ENCODE results near the gene SPACA6.

Gene SPACA6

DNA sequence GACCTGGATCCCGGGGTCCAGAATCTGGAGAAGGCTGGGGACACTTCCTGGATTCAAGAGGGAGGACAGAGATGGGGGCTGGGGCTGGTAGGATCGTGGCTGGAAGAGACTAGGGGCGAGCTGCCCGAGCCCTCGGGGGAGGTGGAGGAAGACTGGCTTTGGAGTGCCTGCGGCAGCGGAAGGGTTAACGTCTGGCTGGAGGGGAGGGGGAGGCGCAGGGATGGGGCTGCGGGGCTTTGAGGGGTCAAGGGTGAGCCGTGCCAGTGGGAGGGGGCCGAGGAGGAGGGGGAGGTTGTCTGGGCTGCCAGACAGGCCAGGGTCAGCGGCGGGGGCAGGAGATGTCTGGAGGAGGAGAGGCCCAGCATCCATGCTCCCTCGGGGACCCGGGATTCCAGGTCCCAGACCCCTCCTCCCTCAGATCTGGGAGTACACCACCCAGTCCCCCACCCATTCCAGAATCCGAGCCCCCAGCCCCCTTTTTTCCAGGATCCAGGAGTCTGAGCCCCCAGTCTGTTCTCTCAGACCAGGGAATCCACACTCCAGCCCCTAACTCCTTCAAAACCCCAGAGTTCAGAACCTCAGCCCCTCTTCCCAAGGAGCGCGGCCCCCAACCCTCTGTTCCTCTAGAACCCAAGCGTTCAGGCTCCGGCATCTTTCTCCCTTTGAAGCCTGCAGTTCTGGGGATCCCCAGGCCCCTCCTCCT lies 3.2 kb upstream of the SPACA6 start:
- peak; percentile 14 for DNase-seq

DNA sequence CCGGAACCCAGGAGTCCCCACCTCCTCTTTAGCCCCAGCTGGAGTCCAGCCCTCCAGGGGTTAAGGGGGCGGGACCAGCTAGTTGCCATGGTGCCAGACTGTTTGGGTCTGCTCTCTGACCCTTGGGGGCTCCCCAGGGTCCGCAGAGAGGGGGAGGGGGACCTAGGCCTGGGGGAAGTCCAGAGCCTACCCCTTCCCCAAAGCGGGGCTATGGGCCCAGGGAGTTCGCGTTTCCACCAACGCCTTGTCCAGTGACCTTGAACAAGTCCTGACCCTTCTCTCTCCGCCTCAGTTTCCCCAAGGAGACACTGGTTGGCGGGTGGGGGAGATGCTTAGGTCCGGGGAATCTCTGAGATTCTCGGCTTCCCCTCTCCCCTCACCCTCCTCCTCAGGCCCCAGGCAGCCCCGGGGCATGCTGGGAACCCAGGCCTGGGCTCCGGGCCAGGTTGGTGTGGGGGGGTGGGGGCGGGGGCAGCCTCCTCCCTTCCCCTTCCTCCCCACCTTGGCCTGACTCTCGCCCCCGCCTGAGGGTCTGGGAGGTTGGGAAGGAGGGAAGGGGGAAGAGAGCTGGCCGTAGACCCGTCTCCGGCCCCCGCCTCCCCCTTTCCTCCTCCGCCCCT lies 2.6 kb upstream of the SPACA6 start:
- DNase-seq, result peak; percentile 22

- peak; percentile 22 for DNase-seq
Measured at GRCh38 chr19:51691074-51691583, 2.0 kb upstream of the SPACA6 start.

DNA sequence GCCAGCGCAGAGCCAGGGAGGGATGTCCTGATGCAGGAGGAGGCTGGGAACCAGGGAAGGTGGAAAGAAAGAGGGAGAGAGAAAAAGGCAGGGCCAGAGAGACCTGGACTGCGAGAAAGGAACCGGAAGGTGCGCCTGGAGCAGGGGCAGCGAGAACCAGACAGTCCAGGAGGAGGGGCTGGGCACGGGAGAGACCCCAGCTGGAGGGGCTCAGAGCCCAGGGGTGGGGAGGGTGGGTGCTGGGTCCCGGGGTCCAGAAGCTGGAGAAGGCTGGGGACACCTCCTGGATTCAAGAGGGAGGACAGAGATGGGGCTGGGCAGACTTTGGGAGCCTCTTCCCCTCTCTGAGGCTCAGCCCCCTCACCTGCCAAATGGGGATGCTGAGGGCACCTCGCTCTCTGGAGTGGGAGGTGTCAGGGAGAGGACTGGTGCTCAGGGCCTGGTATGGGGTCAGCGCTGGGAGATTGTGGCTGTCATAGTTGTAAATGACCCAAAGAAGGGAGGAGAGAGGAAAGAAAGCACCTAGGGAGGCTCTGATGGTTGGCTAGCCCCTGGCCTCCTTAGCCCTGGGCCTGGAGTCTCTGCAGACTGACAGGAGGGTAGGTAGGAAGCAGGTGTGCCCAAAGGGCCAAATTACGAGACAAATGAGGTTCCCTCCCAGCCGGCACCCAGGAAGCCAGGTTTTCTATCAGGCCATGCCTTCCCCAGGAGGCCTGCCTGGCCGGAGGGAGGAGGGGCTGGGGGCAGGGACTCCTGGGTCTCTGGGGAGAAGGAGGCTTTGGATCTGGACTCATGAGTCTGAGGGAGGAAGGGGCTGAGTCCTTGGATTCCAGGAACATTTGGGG lies 1.3 kb upstream of the SPACA6 start:
- DNase-seq, result no peak

DNA sequence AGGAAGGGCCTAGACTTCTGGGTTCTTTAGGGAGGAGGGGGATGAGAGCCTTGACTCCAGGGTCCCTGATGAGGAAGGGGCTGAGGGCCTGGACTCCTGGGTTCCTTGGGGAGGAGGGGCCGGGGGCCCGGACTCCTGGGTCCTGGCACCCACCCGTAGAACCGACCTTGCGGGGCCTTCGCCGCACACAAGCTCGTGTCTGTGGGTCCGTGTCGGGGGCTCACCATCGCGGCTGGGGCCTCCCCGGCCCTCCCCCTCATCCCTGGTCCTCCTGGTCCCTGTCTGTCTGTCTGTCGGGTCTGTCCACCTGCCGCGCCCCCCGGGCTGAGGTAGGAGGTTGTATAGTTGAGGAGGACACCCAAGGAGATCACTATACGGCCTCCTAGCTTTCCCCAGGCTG lies 662 bp upstream of the SPACA6 start:
- DNase-seq, result no peak

DNA sequence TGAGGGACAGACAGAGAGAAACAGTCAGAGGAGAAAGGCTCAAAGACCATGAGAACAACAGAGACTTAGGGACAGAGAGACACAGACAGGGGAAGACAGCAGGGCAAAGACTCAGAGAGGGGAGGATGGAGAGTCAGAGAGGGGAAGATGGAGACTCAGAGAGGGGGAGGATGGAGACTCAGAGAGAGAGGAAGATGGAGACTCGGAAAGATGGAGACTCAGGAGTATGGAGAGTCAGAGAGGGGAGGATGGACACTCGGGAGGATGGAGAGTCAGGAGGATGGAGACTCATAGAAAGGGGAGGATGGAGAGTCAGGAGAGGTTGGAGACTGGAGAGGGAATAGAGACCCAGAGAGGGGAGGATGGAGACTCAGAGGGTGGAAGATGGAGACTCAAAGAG lies 689 bp downstream of the SPACA6 start:
- no peak for DNase-seq

DNA sequence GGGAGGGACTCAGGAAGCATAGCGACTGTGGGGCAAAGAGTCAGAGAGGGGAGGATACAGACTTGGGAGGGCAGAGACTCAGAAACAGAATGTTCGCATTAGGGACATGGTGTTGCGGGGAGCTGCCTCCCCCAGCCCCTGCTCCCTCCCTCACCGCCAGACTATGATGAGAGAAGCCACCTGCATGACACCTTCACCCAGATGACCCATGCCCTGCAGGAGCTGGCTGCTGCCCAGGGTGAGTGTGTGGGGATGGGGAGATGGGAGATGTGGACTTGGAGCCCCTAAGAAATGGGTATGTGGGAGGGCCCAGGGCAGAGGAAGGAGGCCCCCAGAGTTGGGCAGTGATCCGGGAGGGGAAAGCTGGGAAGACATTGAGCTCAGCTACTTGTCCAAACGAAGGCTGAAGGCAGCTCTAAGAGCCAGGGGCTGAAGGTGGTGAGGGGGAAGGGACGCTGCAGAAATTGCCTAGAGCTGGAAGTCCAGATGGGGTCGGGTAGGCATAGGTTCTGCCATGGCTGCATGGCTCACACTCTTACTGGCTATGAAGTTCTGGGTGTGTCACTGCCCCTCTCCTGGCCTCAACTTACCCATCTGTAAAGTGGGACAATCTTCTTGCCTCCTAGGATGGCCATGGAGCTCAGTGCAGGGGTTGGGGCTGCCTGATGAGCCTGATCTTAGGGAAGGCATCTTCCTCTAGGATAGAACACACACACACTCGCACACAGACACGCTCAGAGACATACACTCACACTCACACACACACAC lies 1.4 kb downstream of the SPACA6 start:
- DNase-seq, result no peak

DNA sequence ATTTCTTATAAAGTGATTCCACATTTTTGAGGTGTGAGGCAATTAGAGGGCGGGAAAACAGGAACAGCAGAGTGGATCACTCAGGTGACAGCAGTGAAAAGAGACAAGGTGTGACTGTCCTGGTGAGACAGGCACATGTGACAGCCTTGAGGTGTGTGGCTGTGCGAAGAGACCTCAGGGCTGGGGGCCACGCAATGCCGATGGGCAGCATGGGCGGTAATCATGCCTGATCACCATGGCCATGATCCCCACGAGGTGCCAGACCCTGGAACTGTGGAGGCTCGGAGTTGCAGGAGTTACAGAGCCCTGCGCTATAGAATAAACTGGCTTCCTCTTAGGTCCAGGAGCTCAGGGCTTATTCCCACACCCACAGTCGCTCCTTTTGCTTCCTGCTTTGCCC lies 2.0 kb downstream of the SPACA6 start:
- no peak for DNase-seq

GRCh38 chr19:51695702-51696315 lies 2.7 kb downstream of the SPACA6 start:
- DNase-seq, result no peak

DNA sequence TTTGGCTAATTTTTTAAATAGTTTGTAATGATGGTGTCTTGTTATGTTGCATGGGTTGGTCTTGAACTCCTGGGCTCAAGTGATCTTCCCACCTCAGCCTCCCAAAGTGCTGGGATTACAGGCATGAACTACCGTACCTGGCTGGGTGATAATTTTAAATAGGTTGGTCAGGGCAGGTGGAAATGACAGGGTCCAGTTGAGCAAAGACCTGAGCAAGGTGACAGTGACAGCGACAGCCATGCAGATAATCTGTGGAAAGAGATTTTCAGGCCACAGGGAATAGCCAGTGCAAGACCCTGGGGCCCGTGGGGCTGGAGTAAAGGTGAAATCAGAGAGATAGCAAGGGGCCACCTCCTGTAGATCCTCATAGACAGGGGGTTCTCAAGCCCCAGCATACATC lies 3.5 kb downstream of the SPACA6 start:
- DNase-seq, result no peak

- no peak for DNase-seq
Measured at GRCh38 chr19:51697169-51697776, 4.1 kb downstream of the SPACA6 start.

- no peak for DNase-seq
Measured at GRCh38 chr19:51698296-51698695, 5.2 kb downstream of the SPACA6 start.

GRCh38 chr19:51699170-51699569 lies 6.0 kb downstream of the SPACA6 start:
- DNase-seq, result no peak

- no peak for DNase-seq
Measured at GRCh38 chr19:51701468-51702100, 8.5 kb downstream of the SPACA6 start.

- DNase-seq, result no peak
Measured at GRCh38 chr19:51702103-51702824, 9.1 kb downstream of the SPACA6 start.

- no peak for DNase-seq
Measured at GRCh38 chr19:51702825-51703574, 9.9 kb downstream of the SPACA6 start.

DNA sequence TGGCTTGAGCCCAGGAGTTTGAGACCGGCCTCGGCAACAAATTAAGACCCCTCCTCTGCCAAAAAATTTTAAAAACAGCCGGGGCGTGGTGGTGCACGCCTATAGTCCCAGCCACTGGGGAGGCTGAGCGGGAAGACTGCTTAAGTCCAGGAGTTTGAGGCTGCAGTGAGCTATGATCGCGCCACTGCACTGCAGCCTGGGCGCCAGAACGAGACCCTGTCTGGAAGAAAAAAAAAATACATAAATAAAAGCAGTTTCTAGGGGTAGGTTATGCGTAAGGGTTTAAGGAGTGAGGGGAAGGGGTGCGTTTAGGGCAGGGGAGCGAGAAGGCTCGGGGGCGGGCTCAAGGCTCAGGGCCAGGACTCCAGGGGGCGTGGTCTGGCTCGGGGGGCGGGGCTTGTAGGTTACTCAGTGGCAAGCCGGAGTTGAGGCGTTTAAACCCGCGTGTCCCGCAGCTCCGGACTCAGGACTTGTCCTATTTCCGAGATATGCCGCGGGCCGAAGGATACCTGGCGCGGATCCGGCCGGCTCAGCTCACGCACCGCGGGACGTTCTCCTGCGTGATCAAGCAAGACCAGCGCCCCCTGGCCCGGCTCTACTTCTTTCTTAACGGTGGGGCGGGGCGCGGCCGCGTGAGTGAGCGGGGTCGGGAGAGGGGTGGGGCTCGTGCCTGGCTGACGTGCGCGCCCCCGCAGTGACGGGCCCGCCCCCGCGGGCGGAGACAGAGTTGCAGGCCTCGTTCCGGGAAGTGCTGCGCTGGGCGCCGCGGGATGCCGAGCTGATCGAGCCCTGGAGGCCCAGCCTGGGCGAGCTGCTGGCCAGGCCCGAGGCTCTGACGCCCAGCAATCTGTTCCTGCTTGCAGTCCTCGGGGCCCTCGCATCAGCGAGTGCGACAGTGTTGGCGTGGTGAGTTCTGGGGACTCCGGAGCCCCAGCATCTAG lies 10.7 kb downstream of the SPACA6 start:
- DNase-seq, result peak; percentile 29

GRCh38 chr19:51704626-51705025 lies 11.5 kb downstream of the SPACA6 start:
- no peak for DNase-seq

GRCh38 chr19:51706296-51706695 lies 13.2 kb downstream of the SPACA6 start:
- no peak for DNase-seq

Data from NCI-H510A treated with DMSO at 0.1 percent for 48 hours (cell line).